SK-N-SH (cell line): Measurements from ENCODE around the gene CRIP2. TPM values are rescaled to one million over a fixed set of nuclear protein-coding genes. Genes with fewer than 3 reads are reported as not detected.

Source experiments
- CTCF ChIA-PET: fragments of 300-600, 350-600 bp; formaldehyde crosslinking; extraction: SDS; loops from one replicate; lab custom pipeline; 2021; lab: Yijun Ruan, JAX
- POLR2A ChIA-PET: fragments of 350-600 bp; sonication (Branson Sonifier 250); formaldehyde crosslinking; extraction: SDS; loops from one replicate; lab custom pipeline; 2020; ENCODE audit warnings: antibody characterized with exemption, inconsistent platforms; lab: Yijun Ruan, JAX
- DNase-seq: peaks from one replicate; pipeline ENCODE4 v3.0.0; 2012
- H2AFZ ChIP-seq: fragments of 200-600 bp; sonication (generic); 2 replicates; pipeline ENCODE4 v1.8.1; 2016; ENCODE audit warnings: antibody characterized with exemption, mild to moderate bottlenecking, low read depth
- H3F3A ChIP-seq: fragments of 200-600 bp; sonication (generic); replicated peaks from 2 replicates; pipeline ENCODE3; 2016; ENCODE audit warnings: antibody characterized with exemption, mild to moderate bottlenecking; ENCODE audit not compliant: insufficient read depth
- H3K27ac ChIP-seq, 2 experiments: fragments of 200-500 bp in 1 of 2; fragments of 200-600 bp in 1 of 2; sonication (Bioruptor generic) in 1 of 2; sonication (generic), shearing (Covaris generic) in 1 of 2; 2 replicates each; pipeline versions ENCODE4 v1.5.1 to v1.6.1; 2014 to 2016; ENCODE audit warnings: low read depth in 2 of 2, inconsistent platforms in 1 of 2, low read length in 1 of 2, mild to moderate bottlenecking in 1 of 2, mixed read lengths in 1 of 2
- H3K27me3 ChIP-seq: fragments of 200-600 bp; sonication (generic), shearing (Covaris generic); 2 replicates; pipeline ENCODE4 v1.6.1; 2016; ENCODE audit warnings: mixed run types; ENCODE audit not compliant: insufficient read depth
- H3K36me3 ChIP-seq, 2 experiments: fragments of 200-500 bp in 1 of 2; fragments of 200-600 bp in 1 of 2; sonication (Bioruptor generic) in 1 of 2; sonication (generic) in 1 of 2; replicated peaks in 1 of 2; 2 replicates each; pipeline versions ENCODE3 to v1.5.1; 2014 to 2016; ENCODE audit warnings: low read length in 1 of 2, mild to moderate bottlenecking in 1 of 2; ENCODE audit not compliant: insufficient read depth in 2 of 2, control insufficient read depth in 1 of 2
- H3K4me1 ChIP-seq, 2 experiments: fragments of 200-500 bp in 1 of 2; fragments of 200-600 bp in 1 of 2; sonication (Bioruptor generic) in 1 of 2; sonication (generic), shearing (Covaris generic) in 1 of 2; 2 replicates each; pipeline versions ENCODE4 v1.5.1 to v1.6.1; 2014 to 2016; ENCODE audit warnings: low read depth in 1 of 2, low read length in 1 of 2, mixed run types in 1 of 2; ENCODE audit not compliant: insufficient read depth in 2 of 2, control insufficient read depth in 1 of 2
- H3K4me2 ChIP-seq: fragments of 200-600 bp; sonication (generic), shearing (Covaris generic); 2 replicates; pipeline ENCODE4 v1.6.1; 2017; ENCODE audit warnings: mixed run types
- H3K4me3 ChIP-seq, 2 experiments: fragments of 200-500 bp in 1 of 2; fragments of 200-600 bp in 1 of 2; sonication (Bioruptor generic) in 1 of 2; sonication (generic), shearing (Covaris generic) in 1 of 2; 2 replicates each; pipeline versions ENCODE4 v1.5.1 to v1.8.1; 2014 to 2016; ENCODE audit warnings: low read depth in 2 of 2, inconsistent platforms in 1 of 2, low read length in 1 of 2, mild to moderate bottlenecking in 1 of 2, mixed read lengths in 1 of 2, moderate library complexity in 1 of 2
- H3K79me2 ChIP-seq: fragments of 200-600 bp; sonication (generic); 2 replicates; pipeline ENCODE4 v1.8.1; 2017; ENCODE audit warnings: mild to moderate bottlenecking; ENCODE audit not compliant: insufficient read depth
- H3K9ac ChIP-seq: fragments of 200-600 bp; sonication (generic); 2 replicates; pipeline ENCODE4 v1.6.1; 2017; ENCODE audit warnings: mixed run types
- H3K9me2 ChIP-seq: fragments of 200-600 bp; sonication (generic); 2 replicates; pipeline ENCODE4 v1.6.1; 2017; ENCODE audit warnings: mixed run types
- H3K9me3 ChIP-seq: fragments of 200-600 bp; sonication (generic); 2 replicates; pipeline ENCODE4 v1.6.1; 2017; ENCODE audit warnings: mixed run types, mild to moderate bottlenecking, moderate library complexity
- H4K20me1 ChIP-seq: fragments of 200-600 bp; sonication (generic); 2 replicates; pipeline ENCODE4 v1.6.1; 2017; ENCODE audit warnings: mild to moderate bottlenecking, mixed run types; ENCODE audit not compliant: insufficient read depth
- EZH2phosphoT487 ChIP-seq: fragments of 200-600 bp; sonication (generic); IDR thresholded peaks from 2 replicates; pipeline ENCODE4 v1.6.1; 2017; ENCODE audit warnings: low read depth, mixed run types, mild to moderate bottlenecking, antibody characterized with exemption, moderate library complexity, borderline replicate concordance
- FOSL2 ChIP-seq: IDR thresholded peaks from 2 replicates; pipeline ENCODE4 v1.4.0; 2012; ENCODE audit warnings: low read depth, mild to moderate bottlenecking, moderate library complexity, borderline replicate concordance
- NFIC ChIP-seq: IDR thresholded peaks from 2 replicates; pipeline ENCODE4 v1.4.0; 2012; ENCODE audit warnings: borderline replicate concordance
- RCOR1 ChIP-seq: fragments of 150-350 bp; IDR thresholded peaks from 2 replicates; pipeline ENCODE4 v1.6.1; 2017; ENCODE audit warnings: antibody characterized with exemption, low read length
- REST ChIP-seq: IDR thresholded peaks from 2 replicates; pipeline ENCODE4 v1.6.1; 2012; ENCODE audit warnings: mild to moderate bottlenecking, low read depth, low read length, moderate library complexity
- RFX5 ChIP-seq: IDR thresholded peaks from 2 replicates; pipeline ENCODE4 v1.6.1; 2012; ENCODE audit warnings: mild to moderate bottlenecking, improper control_type of control experiment, low read length
- SIN3A ChIP-seq: IDR thresholded peaks from 2 replicates; pipeline ENCODE4 v1.6.1; 2012; ENCODE audit warnings: low read depth, mild to moderate bottlenecking, low read length, moderate library complexity, borderline replicate concordance
- SMC3 ChIP-seq: IDR thresholded peaks from 2 replicates; pipeline ENCODE4 v1.6.1; 2012; ENCODE audit warnings: low read depth, low read length, improper control_type of control experiment
- TAF1 ChIP-seq: IDR thresholded peaks from 2 replicates; pipeline ENCODE4 v1.6.1; 2012; ENCODE audit warnings: low read depth, mild to moderate bottlenecking, low read length, moderate library complexity, borderline replicate concordance
- WGBS: methylation state at CpG from one replicate; pipeline ENCODE4 v1.1.6; 2017; ENCODE audit warnings: low lambda C conversion rate; 5-methylcytosine and 5-hydroxymethylcytosine counted together
- polyA plus RNA-seq, 3 experiments: library from polyadenylated mRNA; depleted of rRNA; stranded (reverse); fragments of >200 nt; gene quantifications; 2 replicates each; pipeline ENCODE4 v1.2.3, GENCODE V29; 2012
- TF ChIP-seq, protein P1 (sequence below): fragments of 150-350 bp; IDR thresholded peaks from 2 replicates; pipeline ENCODE4 v1.6.1; 2017; ENCODE audit warnings: antibody characterized with exemption, low read length, low read depth, borderline replicate concordance

CRIP2 gene
- polyA plus RNA-seq, 1 of the 3 experiments (the other 2 are of a cell fraction), result 335 TPM

- TF ChIP-seq EZH2phosphoT487 (no peak), RCOR1 (no peak), TAF1 (no peak)
Measured at GRCh38 chr14:105450123-105450505, 24.5 kb upstream of the CRIP2 start (continued).

DNA sequence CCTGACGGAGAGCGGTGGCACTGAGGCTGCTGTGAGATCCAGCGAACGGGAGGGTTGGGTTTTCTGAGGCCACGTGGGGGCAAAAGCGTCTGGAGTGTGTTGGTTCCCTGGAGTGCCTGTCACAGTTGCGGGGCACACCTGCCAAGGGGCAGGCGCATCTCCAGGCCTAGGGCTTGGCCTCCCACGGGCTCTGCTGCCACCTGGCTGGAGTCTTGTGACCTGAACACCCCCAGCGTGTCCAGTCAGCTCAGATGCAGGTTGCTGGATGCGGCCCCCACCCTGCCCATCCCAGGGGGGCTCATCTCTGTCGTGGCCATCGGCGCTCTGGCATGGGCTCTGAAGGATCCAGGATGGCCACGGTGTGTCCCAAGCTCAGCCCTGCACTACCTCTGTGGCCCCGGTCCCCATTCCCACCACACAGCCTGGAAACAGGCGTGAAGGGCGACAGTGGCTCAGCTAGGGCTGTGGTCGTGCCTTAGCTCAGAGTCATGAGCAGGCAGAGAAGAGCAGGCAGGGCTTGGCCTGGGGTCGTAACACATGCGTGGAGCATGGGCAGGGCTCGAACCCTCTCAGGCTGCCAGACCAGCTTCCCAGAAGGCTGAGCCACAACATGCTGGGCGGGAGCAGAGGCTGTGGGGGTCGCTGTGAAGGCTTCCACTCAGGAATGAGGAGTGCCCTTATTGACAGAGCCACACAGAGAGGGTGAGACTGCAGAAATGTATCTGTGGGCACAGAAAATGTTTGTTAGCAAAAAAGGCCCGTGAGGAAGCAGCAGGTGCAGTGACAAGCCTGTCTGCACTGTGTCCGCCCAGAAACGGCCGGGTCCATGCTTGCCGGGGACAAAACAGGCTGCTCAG is 23.5 kb upstream of the CRIP2 start:
- H4K20me1 ChIP-seq, result peaks cover 15% of the 10 kb centered on the region
- no peak overlapping the region for H2AFZ ChIP-seq
- WGBS, result 88% methylated on average over 22 of the region's 29 CpGs
- H3K9me3 ChIP-seq, result no peaks in the 10 kb centered on the region
- no peaks in the 10 kb centered on the region for H3F3A ChIP-seq
- peaks cover 0 to 23% of the 10 kb centered on the region in 2 experiments; a peak in 1 of 4 replicates for H3K4me1 ChIP-seq
- POLR2A ChIA-PET, result no interaction called here
- H3K27me3 ChIP-seq, result no peaks in the 10 kb centered on the region
- TF ChIP-seq REST, result no peak
- no peak for TF ChIP-seq RFX5
- TF ChIP-seq, all 33 proteins: peak for 0
- CTCF ChIA-PET, result interaction anchor here (0.6 to 5.8 kb wide), 13 partner anchors 9 to 111 kb away, joined by 3 to 35 read pairs (median 4); partner anchors contain the start of genes CRIP1 and TEDC1
- Histone ChIP-seq H3K36me3 (peaks cover 16 to 58% of the 10 kb centered on the region in 2 experiments), H3K9ac (no peak overlapping the region), H3K27ac (peak overlapping the region in 1 of 2 experiments; percentile 18; a peak in 1 of 4 replicates), H3K4me3 (no peak overlapping the region), H3K4me2 (no peak overlapping the region), H3K9me2 (no peaks in the 10 kb centered on the region), H3K79me2 (peaks cover 22% of the 10 kb centered on the region; the same call in 1 of the 2 replicates)
- DNase-seq, result no peak

- no peak overlapping the region for H2AFZ ChIP-seq
- no peaks in the 10 kb centered on the region for H3K9me2 ChIP-seq
- H3K9me3 ChIP-seq, result no peaks in the 10 kb centered on the region
- no peak overlapping the region for H3K9ac ChIP-seq
- peaks cover 10% of the 10 kb centered on the region; the same call in 1 of the 2 replicates for H3K79me2 ChIP-seq
- no peak overlapping the region; a peak in 1 of 4 replicates for H3K27ac ChIP-seq
- no peaks in the 10 kb centered on the region for H3K27me3 ChIP-seq
- H3F3A ChIP-seq, result no peaks in the 10 kb centered on the region
- WGBS, result 98% methylated on average over 8 of the region's 14 CpGs
- ChIA-PET POLR2A (interaction anchor here (0.9 to 1.5 kb wide), 2 partner anchors 28 to 37 kb away, joined by 3 to 5 read pairs; no protein-coding TSS in a partner anchor), CTCF (interaction anchor here (0.9 to 5.8 kb wide), 9 partner anchors 18 to 82 kb away, joined by 3 to 35 read pairs (median 5); partner anchors contain the start of gene TEDC1)
- no peak overlapping the region for H3K4me2 ChIP-seq
- DNase-seq, result no peak
- TF ChIP-seq SIN3A, result no peak
- TF ChIP-seq REST, result no peak
- TF ChIP-seq, protein P1, sequence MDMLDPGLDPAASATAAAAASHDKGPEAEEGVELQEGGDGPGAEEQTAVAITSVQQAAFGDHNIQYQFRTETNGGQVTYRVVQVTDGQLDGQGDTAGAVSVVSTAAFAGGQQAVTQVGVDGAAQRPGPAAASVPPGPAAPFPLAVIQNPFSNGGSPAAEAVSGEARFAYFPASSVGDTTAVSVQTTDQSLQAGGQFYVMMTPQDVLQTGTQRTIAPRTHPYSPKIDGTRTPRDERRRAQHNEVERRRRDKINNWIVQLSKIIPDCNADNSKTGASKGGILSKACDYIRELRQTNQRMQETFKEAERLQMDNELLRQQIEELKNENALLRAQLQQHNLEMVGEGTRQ, result no peak
- no peak for TF ChIP-seq FOSL2
- no peak for TF ChIP-seq NFIC
- no peak for TF ChIP-seq RFX5
- no peak for TF ChIP-seq SMC3
- H3K4me1 ChIP-seq, result peaks cover 0 to 22% of the 10 kb centered on the region in 2 experiments; a peak in 1 of 4 replicates
- peaks cover 16 to 67% of the 10 kb centered on the region in 2 experiments for H3K36me3 ChIP-seq
- peaks cover 14% of the 10 kb centered on the region for H4K20me1 ChIP-seq
- no peak overlapping the region for H3K4me3 ChIP-seq
Measured at GRCh38 chr14:105452963-105453362, 21.7 kb upstream of the CRIP2 start.
